AG10803 (cell line): ENCODE data around the gene CLIC4.
A peak's percentile ranks its signal among the peaks of the same experiment; 100 is the strongest.
"Not testable (repeated sequence)": the region's sequence is repeated elsewhere in the genome, so short reads cannot be mapped to it uniquely, and the experiment has no call there.

Experiments
- DNase-seq: peaks from one replicate; pipeline ENCODE4 v3.0.0; 2010; ENCODE audit warnings: low read depth
- H3K4me3 ChIP-seq: 2 replicates; pipeline ENCODE4 v1.5.1; 2011; ENCODE audit warnings: mild to moderate bottlenecking, low read length, control low read depth
- CTCF ChIP-seq: conservative IDR thresholded peaks from 2 replicates; pipeline ENCODE4 v1.5.1; 2011; ENCODE audit warnings: mild to moderate bottlenecking, low read length, control low read depth, inconsistent platforms

Gene CLIC4

DNA sequence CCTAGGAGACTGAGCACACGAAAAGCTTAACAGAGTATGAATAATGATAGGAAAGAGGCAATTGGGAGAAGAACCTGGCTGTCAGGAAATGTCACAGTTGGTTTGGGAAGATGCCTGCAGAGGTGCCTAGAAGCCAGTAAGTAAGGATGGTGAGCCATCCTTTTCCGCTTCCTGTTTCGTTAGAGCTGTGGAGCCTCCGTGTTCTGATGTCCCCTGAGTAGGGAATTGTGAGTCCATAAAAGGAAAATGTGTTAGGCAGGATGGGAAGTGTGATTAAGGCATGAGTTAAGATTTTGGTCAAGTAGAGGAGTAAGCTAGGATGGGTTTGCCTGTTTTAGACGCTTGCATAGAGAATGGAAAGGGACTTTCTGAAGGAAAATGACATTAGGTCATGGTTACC, 9.0 kb downstream of the CLIC4 start:
- no peak for TF ChIP-seq CTCF
- DNase-seq = peak; percentile 33
- H3K4me3 ChIP-seq = no peak overlapping the region

- not testable (repeated sequence) for DNase-seq, H3K4me3 ChIP-seq
Measured at GRCh38 chr1:24755323-24755722, 10.1 kb downstream of the CLIC4 start.

DNA sequence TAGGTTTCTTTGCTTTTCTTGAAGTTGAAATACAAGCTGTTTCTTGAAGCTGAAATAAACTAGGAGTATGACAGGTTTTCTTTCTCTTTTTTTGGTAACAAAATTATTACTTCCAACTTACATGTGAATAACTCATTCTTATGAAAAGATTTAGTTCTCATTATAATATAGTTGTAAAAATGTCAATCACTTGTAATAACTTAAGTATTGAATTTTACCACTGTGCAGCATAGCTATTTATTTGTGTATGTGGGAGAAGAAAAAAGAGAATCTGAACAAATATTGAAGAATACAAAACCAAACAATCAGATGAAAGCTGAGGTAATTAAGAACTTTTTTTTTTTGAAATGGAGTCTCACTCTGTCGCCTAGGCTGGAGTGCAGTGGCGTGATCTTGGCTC, 11.1 kb downstream of the CLIC4 start:
- no peak for DNase-seq
- H3K4me3 ChIP-seq = no peak overlapping the region
- TF ChIP-seq CTCF = no peak

DNA sequence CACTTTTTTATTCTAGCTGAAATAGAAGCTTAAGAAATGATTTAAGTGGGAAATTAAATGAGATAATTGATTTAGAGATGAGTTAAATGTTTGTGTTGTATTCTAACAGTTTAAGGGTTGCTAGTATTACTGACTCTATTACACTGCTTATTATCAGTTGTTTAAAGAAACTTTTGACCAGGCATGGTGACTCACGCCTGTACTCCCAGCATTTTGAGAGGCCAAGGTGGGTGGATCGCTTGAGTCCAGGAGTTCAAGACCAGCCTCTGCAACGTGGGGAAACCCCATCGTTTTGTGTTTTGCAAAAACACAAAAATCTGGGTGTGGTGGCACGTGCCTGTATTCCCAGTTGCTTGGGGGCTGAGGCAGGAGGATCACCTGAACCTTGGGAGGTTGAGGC, 14.2 kb downstream of the CLIC4 start:
- DNase-seq = no peak
- no peak for TF ChIP-seq CTCF
- H3K4me3 ChIP-seq = no peak overlapping the region

DNA sequence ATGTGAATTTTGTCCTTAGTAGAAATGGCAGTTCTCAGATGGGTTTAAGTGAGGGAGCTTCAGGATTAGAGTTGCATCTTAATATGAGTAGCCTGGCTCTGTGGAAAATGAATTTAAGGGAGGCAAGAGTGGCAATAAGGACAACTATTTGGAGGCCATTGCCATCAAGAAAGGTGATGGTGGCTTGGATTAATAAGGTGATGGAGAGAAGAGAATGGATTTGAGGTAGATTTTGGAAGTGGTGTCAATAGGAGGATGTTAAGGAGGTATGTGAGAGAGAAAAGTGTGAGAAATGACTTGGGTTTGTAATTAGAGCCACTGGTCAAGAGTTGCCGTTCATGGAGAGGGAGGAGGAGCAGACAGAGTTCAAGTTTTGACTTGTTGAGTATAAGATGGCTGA, 16.3 kb downstream of the CLIC4 start:
- H3K4me3 ChIP-seq = no peak overlapping the region
- no peak for DNase-seq
- no peak for TF ChIP-seq CTCF

GRCh38 chr1:24762133-24762676, 17.0 kb downstream of the CLIC4 start:
- DNase-seq = no peak
- no peak overlapping the region for H3K4me3 ChIP-seq
- no peak for TF ChIP-seq CTCF

- no peak for TF ChIP-seq CTCF
- no peak overlapping the region for H3K4me3 ChIP-seq
- DNase-seq = no peak
Measured at GRCh38 chr1:24763671-24764070, 18.4 kb downstream of the CLIC4 start.

DNA sequence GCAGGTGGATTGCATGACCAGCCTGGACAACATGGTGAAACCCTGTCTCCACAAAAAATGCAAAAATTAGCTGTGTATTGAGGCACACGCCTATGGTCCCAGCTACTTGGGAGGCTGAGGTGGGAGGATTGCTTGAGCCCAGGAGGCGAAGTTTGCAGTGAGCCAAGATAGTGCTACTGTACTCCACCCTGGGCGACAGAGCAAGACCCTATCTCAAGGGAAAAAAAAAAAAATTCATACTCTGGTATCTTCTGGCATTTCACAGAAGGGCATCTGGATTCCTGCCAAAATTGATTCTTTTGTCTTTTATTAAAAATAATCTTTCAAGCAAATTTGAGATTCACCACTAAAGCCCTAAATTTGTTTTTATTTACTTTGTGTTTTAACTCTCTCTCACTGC, 19.2 kb downstream of the CLIC4 start:
- no peak for DNase-seq
- no peak for TF ChIP-seq CTCF
- no peak overlapping the region for H3K4me3 ChIP-seq
